ENCODE measurements around the gene LMBRD2.
A peak's percentile ranks its signal among the peaks of the same experiment; 100 is the strongest.
"Not testable (repeated sequence)": the region's sequence is repeated elsewhere in the genome, so short reads cannot be mapped to it uniquely, and the experiment has no call there.

Gene LMBRD2

GRCh38 chr5:36161361-36161760, 9.7 kb upstream of the LMBRD2 start:
- DNase-seq (ENCODE audit: low read depth, low spot score), result no peak

- DNase-seq (ENCODE audit: low read depth, low spot score), result no peak
Observed at GRCh38 chr5:36160617-36161016, 8.9 kb upstream of the LMBRD2 start.

- no peak for DNase-seq (ENCODE audit: low read depth, low spot score)
Observed at GRCh38 chr5:36158144-36158543, 6.5 kb upstream of the LMBRD2 start.

- no peak for DNase-seq (ENCODE audit: low read depth, low spot score)
Observed at GRCh38 chr5:36156619-36157018, 4.9 kb upstream of the LMBRD2 start.

GRCh38 chr5:36156121-36156601, 4.5 kb upstream of the LMBRD2 start:
- DNase-seq (ENCODE audit: low read depth, low spot score), result no peak

- no peak for DNase-seq (ENCODE audit: low read depth, low spot score)
Observed at GRCh38 chr5:36155291-36155690, 3.6 kb upstream of the LMBRD2 start.

GRCh38 chr5:36153726-36154125, 2.0 kb upstream of the LMBRD2 start:
- no peak for DNase-seq (ENCODE audit: low read depth, low spot score)

- DNase-seq (ENCODE audit: low read depth, low spot score), result no peak
Observed at GRCh38 chr5:36153298-36153677, 1.6 kb upstream of the LMBRD2 start.

GRCh38 chr5:36152324-36153297, 924 bp upstream of the LMBRD2 start:
- no peak for DNase-seq (ENCODE audit: low read depth, low spot score)

- peak; percentile 45 for DNase-seq (ENCODE audit: low read depth, low spot score)
Observed at GRCh38 chr5:36150676-36151433, 832 bp downstream of the LMBRD2 start.

- no peak for DNase-seq (ENCODE audit: low read depth, low spot score)
Observed at GRCh38 chr5:36147681-36148080, 4.0 kb downstream of the LMBRD2 start.

- no peak for DNase-seq (ENCODE audit: low read depth, low spot score)
Observed at GRCh38 chr5:36146390-36146789, 5.3 kb downstream of the LMBRD2 start.

GRCh38 chr5:36145311-36145710, 6.4 kb downstream of the LMBRD2 start:
- no peak for DNase-seq (ENCODE audit: low read depth, low spot score)

GRCh38 chr5:36138900-36139683, 12.6 kb downstream of the LMBRD2 start:
- DNase-seq (ENCODE audit: low read depth, low spot score), result no peak

- DNase-seq (ENCODE audit: low read depth, low spot score), result no peak
Observed at GRCh38 chr5:36136581-36136980, 15.1 kb downstream of the LMBRD2 start.

- no peak for DNase-seq (ENCODE audit: low read depth, low spot score)
Observed at GRCh38 chr5:36135988-36136387, 15.7 kb downstream of the LMBRD2 start.

GRCh38 chr5:36133009-36133408, 18.7 kb downstream of the LMBRD2 start:
- not testable (repeated sequence) for DNase-seq (ENCODE audit: low read depth, low spot score)

- DNase-seq (ENCODE audit: low read depth, low spot score), result not testable (repeated sequence)
Observed at GRCh38 chr5:36129666-36130065, 22.0 kb downstream of the LMBRD2 start.

GRCh38 chr5:36128795-36129194, 22.9 kb downstream of the LMBRD2 start:
- DNase-seq (ENCODE audit: low read depth, low spot score), result no peak

- DNase-seq (ENCODE audit: low read depth, low spot score), result no peak
Observed at GRCh38 chr5:36125868-36126267, 25.8 kb downstream of the LMBRD2 start.

- DNase-seq (ENCODE audit: low read depth, low spot score), result no peak
Observed at GRCh38 chr5:36111238-36111637, 40.4 kb downstream of the LMBRD2 start.

Data from iPS DF 19.7 (cell line).